GM18508 (cell line): Measurements from ENCODE around the gene TBC1D7.

Experiments
- ATAC-seq: cut with Tn5 transposase; IDR thresholded peaks from one replicate; pipeline ENCODE4 v1.9.1; 2021; ENCODE audit warnings: moderate number of reproducible peaks; ENCODE audit not compliant: insufficient read depth, unreplicated experiment

TBC1D7 gene

DNA sequence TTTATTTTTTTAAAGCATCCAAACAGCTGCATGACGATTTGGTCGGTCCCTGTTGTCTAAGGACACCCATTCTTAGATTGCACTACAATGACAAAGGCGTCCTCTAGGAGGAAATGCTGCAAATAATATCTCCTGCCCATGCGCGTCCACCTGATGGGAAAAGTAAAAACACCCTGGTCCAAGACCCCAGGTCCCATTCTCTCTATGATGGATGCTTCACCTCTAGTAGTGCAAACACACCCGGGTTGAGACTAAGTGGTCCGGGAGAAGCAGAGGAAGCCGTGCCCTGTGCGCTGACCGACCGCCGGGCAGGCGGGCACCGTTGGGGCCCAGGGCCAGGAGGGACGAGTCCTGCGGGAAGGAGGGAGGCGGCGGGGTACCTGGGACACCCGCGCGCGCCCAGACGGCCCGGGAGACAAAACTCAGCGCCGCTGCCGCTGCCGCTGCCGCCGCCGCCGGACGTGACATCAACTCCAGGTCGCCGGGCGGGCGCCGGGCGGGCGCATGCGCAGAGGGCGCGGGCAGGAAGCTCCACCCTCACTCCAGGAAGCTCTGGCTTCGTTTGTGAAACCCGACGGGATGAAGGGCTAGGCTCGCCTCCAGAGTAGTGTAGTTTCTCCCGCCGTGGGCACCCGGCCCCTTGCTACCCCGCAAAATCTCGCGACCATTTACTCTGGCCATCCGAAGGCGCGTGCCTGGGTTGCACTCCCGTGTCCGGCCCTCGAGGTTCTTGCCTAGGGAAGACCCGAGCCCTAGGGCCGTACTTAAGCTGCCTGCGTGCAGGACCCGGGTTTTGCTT is at the start of gene TBC1D7:
Gene TBC1D7, minus strand, starts transcription at position 462 of the 799 bp plus-strand sequence. CDS start 1,639 bp downstream, outside the sequence.
- peak; percentile 61 for ATAC-seq

DNA sequence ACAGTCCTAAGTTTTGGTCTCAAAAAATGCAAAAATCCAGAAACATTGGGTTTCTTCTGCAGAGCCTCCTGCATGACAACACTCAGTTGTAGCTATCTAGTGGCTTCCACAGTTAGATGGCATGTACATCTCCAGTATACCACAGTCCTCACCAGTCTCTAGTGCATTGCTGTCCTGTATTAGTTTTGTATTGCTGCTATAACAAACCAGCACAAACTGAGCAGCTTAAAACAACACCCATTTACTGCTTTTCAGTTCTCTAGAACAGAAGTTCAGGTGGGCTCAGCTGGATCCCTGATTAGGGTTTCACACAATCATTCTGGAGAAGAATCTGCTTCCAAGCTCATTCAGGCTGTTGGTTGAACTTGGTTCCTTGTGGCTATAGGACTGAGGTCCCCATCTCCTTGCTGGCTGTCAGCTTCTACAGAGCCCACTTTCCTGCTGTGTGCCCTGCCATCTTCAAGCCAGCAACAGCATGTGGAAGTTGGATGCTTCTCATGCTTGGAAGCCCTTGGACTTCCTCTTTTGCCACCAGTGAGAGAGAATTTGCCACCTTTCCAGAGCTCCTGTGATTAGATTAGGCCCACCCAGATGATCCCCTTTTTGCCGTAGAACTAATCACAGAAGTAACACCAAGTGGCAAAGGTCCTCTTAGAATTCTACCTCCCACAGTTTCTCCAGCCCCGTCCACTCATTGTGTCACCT is 48.9 kb upstream of the TBC1D7 start:
- ATAC-seq: no peak

DNA sequence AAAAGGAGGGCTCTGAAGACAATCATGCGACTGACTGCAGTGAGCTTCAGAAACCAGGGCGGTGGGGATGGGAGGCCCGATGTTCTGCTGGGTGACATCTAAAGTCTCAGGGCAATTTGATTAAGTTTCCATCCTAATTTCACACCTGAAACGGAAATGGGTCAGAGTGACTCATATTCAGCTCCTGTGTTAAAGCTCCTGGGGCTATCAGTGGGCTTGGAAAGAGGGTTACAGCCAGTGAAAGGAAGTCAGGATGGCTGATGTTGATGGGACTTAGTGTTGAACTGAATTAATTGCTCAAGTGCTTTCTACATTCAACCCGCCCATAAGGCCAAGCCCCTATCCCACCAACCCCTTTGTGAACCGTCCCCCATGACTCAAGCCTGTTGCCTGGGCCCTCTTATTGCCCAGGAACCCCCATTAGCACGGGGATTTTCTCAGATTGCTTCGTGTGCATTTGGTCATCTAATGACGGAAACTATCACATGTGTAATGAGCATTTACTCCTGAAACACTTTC is 47.1 kb upstream of the TBC1D7 start:
- ATAC-seq: no peak

DNA sequence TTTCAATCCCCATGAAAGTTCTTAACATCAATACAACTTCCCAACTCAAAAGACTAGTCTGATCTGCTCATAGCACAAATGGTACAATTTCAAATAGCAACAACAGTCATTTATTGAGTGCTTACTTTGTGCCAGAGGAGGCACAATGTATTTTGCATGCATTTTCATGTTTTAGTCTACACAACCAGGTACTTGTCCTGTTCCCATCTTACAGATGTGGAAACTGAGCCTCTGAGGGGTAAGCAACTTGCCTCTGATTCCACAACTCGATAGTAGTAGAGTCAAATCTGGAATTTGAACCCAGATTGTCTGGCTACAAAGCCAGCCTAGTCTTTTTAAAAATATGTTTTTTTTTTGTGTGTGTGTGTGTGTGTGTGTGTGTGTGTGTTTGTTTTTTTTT is 45.6 kb upstream of the TBC1D7 start:
- ATAC-seq: no peak

DNA sequence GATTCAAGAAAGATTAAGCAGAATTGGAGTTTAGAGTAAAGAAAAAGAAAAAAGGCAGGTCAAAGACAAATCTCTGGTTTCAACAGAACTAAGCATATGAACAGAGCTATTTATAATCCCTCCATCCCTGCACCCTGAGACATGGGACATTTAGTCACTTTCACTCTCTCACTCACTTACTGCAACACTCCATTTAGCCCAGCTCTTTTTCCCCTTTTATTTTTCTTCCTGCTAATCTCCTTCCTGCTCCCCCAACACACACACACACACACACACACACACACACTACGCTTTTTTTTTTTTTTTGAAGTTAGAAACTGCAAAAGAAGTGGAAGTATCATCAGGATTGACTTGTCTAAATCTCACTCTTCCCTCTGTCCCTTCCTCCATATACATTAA is 45.1 kb upstream of the TBC1D7 start:
- no peak for ATAC-seq

DNA sequence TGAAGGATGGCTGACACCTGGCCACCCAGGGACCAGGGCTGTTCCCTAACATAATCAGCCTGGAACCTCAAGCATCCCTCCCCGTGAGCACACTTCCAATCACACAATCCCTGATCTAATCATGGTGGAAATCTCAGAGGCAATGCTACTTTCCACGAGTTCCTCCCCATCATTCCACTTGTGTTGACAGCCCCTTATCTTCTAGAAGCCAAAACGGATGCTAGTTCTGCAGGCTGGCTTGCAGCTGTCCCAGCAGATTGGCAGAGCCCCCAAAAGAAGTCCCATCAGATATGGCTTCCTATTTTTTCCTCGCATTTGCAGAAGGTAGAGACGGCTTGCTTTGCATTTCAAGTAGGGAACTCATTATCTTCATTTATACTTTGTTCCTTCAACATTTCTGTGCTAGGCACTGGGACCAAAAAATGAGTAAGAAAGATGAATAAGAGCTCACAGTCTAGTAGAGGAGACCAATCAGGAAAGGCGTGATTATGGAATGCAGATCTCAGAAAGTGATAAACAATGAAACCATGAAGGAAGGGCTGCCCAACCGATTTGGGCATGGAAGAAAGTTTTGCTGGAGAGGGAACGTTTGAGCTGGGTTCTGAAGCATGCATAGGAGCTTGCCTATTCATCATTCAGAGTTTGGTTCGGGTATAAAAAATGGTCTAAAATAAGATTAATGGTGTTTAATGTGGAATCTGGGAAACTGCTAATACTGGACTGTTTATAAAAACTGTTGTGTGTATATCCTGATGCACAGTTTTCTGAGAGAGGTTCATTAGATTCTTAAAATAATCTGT is 44.6 kb upstream of the TBC1D7 start:
- no peak for ATAC-seq

DNA sequence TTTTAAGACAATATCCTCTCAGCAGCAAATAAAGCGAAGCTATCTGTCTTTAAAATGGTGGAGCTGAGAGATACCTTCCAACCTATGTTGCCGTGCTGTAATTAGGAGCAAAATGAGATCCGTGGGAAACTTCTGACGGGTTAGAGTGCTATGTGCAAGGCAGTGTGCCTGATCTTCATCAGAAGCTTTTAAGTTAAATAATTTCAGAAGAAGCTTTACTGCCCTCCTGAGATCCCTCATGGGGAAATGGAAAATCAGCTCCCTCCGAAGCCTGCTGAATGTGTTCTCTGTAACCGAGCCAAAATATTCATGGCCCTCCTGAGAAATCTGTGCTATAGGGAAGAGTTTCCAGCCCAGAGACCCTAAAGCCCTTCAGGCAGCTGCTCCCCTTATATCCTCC is 43.7 kb upstream of the TBC1D7 start:
- no peak for ATAC-seq

DNA sequence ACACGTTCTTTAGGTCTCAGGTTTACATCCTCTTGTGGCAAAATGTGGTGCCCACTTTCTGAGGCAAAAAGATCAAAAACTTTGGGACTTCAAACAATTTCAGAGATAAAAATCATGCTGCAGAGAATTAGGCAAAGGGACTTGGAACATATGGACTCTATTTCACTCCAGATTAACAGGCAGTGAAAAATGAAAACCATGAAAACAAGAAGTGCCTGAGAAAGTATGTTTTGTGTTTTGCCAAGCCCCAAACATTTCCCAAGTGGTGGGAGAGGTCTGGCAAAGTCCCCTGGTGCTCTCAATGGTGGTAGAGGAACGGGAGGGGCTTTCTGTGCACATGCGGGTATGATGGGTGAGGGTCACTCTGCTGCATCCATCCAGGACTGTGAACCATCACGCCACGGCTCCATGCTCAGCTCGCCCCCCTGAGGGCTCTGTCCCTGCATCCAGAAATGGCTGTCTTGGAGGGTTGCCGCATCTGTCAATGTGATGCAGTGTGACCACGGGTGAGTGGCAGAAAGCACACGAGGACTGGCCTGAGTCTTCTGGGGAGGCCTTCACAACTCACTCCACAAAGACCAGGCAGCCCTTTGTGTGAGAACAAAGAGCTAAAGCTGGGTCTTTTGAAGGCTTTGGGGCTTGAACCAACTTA is 43.2 kb upstream of the TBC1D7 start:
- no peak for ATAC-seq

DNA sequence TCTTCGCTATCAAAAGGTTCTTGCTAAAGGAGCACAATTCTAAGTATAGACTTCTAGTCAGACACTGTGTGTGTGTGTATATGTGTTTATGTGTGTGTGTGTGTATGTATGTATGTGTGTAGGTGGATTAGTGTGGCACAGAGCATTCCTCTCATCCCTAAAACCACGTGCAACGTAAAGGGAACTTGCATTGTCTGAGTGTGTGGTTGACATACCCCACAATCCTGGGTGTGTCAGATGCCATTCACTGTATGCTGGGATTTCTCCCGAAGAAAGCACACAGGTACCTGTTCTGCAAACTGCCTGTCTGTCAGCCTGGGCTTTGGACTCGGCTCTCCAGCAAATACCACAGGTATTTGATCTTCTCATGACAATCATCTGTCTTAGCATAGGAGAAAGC is 42.3 kb upstream of the TBC1D7 start:
- ATAC-seq: no peak

DNA sequence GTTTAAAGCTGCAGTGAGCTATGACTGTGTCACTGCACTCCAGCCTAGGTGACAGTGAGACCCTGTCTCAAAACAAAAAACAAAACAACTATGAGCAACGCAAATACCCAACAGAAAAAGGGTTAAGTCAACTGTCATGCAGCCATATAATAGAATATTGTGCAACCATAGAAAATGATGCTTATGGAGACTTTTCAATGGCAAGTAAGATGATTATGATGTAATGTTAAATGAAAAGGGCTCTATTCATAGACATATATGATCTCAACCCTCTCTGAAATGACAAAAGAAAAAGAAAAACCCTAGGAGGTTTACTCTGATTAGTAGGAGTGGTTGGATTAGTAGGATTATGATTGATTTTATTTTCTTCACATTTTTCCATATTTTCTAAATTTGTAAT is 41.3 kb upstream of the TBC1D7 start:
- no peak for ATAC-seq

DNA sequence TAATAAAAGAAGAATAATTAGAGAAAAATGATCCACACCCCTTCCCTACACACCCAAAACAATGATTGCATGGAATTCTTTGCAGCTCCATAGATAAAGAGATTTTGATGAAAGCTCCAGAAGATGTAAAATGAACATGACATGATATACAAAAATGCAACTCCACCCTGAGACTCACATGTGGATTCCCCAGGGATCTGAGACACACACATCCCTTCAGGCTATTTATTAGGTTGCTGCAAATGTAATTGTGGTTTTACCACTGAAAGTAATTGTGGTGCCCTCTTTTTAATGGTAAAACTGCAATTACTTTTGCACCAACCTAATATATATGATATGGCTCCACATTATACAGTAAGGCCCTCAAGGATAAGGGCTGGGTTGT is 40.4 kb upstream of the TBC1D7 start:
- ATAC-seq: no peak

DNA sequence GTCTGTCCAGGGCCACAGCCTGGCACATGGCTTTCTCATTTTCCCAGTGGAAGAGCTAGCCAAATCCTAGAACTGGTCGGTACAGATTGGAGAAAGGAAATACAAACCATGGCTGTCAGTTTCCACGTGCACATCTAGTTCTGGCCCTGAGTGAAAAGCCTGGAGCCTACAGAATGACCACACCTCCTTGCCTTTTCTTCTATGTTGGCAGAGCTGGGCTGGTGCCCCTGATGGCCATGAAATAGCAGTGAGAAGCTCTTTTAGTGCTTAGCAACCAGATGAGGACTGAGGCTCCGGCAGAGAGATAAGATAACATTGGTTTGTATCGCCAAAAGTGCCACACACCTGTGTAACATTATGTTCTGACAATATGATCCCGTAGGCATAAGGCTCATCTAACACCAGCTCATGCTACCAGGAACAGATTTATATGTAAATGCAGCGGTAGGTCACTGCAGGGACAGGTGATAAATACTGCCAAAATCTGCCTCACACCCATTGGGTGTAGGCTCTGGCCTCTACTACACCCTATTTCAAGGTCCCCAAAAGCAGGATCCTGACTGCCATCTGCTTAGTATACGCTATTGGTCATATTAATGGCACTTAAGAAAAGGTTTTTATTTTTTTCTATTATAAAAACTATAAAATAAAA is 39.9 kb upstream of the TBC1D7 start:
- no peak for ATAC-seq

DNA sequence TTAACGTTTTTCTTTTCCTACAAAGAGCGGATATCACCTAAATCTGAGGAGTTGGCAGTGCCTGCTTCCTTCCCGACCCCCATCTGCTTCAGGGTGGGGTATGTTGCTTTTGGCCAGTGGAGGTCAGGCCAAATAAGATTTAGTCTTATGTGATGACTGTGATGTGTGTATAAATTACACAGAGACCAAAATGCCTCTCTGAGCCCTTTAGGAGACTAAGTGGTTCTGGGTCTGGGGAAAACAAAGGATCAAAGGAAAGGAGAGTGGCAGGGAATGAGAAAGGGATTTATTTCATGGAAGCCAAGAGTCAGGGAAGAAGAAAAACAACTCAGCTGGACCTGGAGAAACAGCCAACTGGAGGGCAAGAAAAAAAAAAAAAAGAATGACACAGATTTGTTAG is 39.1 kb upstream of the TBC1D7 start:
- no peak for ATAC-seq

DNA sequence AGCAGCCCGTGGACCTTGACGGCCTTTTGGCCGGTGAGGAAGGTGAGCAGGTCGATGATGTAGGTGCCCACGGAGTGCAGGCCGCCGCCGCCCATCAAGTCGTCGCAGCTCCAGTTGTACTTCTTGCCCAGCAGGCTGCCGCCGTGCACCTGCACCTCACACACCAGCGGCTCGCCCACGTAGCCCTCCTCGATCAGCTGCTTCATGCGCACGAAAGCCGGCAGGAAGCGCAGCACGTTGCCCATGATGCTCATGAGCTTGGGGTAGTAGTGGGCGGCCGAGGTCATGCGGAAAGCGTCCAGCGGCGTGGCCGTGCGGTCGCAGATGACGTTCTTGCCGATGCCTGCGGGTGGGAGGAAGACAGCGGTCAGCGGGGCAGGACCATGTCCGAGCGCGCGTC is 37.0 kb upstream of the TBC1D7 start:
- no peak for ATAC-seq

DNA sequence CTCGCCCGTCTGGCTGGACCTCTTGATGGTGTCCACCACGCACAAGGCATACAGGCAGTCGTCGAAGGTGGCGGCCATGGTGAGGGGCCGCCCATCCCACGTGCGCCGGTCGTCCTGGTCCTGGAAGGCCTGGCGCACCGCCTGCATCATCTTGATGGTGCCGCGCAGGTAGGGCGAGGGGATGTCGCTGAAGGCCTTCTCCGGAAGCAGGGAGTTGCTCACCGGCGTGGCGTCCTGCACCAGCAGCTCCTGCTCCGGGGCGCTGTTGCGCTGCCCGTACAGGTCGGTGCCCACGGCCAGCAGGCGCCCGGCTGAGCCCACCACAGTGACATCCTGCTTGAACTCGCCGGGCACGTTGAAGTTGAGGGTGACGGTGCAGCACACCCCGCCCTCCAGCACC is 36.5 kb upstream of the TBC1D7 start:
- no peak for ATAC-seq

DNA sequence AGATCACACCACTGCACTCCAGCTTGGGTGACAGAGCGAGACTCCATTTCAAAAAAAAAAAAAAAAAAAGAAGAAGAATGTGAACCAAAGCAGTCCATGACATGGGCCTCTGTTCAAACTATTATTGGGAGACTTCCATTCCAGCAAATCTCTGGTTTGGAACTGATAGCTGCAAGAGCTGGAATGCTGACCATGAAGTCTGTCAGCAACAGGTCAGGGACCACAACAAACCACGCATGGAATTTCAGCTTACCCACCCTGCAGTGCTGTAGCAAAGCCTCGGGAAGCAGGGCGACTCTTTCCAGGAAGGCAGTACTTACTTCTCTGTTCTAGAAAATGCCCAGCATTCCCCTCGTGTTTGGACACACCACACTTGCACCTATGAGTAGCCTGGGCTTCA is 34.1 kb upstream of the TBC1D7 start:
- ATAC-seq: no peak

DNA sequence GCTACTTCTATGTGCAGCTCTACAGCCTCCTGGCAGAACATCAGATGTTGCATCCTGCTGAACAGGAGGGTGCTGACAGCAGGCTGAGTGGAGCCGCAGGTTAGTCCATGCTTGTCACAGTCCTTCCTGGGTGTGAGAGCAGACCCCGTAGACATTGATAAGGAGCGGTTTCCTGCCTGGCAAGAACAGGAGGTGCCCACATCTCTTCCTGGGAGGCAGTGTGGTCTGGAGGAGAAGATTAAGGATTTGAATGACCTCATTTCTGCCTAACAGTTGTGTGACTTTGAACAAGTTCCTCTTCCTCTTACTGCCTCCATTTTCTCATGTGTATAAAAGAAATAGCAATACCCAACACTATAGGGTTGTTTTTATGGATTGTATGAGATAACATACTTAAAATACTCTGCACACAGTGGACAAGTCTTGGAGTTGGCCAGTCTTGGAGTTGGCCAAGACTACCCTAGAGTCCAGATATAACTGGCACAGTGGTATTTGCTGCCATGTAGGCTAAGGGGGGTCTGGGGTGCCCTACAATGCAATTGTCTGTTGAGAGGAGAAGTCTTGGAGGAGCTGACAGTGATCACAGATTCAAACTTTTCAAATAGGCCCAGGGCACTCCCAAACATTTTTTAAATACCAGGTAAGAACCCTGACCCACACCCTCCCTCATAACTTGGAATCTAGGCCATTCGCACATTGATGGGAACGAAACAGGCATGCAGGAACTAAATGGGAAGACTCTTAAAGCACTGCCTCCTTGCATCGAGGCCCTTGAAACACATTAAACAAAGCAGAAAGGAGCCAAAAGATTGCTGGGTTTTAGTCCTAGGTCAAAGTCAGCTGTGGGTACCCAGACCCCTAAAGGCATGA is 32.6 kb upstream of the TBC1D7 start:
- ATAC-seq: no peak

DNA sequence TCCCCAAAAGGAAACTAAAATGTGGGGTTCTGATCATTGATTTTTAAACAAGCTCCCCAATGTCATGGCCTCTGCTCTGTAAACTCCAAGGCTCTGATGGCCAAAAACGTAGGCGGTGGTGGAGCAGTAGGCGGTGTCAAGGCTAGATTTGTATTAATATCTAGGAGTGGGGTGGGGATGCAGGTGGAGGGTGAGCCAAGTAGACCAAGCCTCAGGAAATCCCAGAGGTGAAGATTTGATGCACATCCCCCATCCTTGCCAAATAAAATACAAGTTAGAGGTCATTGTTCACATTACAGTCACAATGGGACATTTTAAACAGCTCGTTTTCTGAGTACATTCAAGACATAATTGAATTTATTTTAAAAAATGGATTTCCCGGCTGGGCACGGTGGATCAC is 30.9 kb upstream of the TBC1D7 start:
- no peak for ATAC-seq

DNA sequence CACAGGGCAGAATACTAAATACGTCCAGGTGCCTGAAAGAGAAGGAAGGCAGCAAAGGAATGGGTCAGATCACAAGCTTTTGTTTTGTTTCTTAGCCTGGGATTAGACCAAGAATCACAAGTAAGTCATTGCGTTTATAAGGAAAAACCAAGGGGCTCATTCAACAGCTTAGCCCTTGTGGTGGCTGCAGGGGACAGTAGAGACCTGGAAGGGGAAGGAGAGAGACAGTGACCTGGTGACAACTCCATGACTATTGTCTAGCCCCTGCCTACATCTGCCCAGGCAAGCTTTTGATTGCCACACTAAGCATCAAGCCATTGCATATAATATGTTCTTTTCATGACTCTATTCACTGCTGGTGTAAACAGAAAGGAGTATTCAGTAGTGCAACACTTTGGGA is 30.2 kb upstream of the TBC1D7 start:
- no peak for ATAC-seq
